SK-N-SH (cell line): Measurements from ENCODE around the gene PCGF2. TPM values are rescaled to one million over a fixed set of nuclear protein-coding genes. Genes with fewer than 3 reads are reported as not detected.

Experiments used
- CTCF ChIA-PET: fragments of 300-600, 350-600 bp; formaldehyde crosslinking; extraction: SDS; loops from one replicate; lab custom pipeline; 2021; lab: Yijun Ruan, JAX
- POLR2A ChIA-PET: fragments of 350-600 bp; sonication (Branson Sonifier 250); formaldehyde crosslinking; extraction: SDS; loops from one replicate; lab custom pipeline; 2020; ENCODE audit warnings: antibody characterized with exemption, inconsistent platforms; lab: Yijun Ruan, JAX
- DNase-seq: peaks from one replicate; pipeline ENCODE4 v3.0.0; 2012
- H2AFZ ChIP-seq: fragments of 200-600 bp; sonication (generic); 2 replicates; pipeline ENCODE4 v1.8.1; 2016; ENCODE audit warnings: antibody characterized with exemption, mild to moderate bottlenecking, low read depth
- H3F3A ChIP-seq: fragments of 200-600 bp; sonication (generic); replicated peaks from 2 replicates; pipeline ENCODE3; 2016; ENCODE audit warnings: antibody characterized with exemption, mild to moderate bottlenecking; ENCODE audit not compliant: insufficient read depth
- H3K27ac ChIP-seq, 2 experiments: fragments of 200-500 bp in 1 of 2; fragments of 200-600 bp in 1 of 2; sonication (Bioruptor generic) in 1 of 2; sonication (generic), shearing (Covaris generic) in 1 of 2; 2 replicates each; pipeline versions ENCODE4 v1.5.1 to v1.6.1; 2014 to 2016; ENCODE audit warnings: low read depth in 2 of 2, inconsistent platforms in 1 of 2, low read length in 1 of 2, mild to moderate bottlenecking in 1 of 2, mixed read lengths in 1 of 2
- H3K27me3 ChIP-seq: fragments of 200-600 bp; sonication (generic), shearing (Covaris generic); 2 replicates; pipeline ENCODE4 v1.6.1; 2016; ENCODE audit warnings: mixed run types; ENCODE audit not compliant: insufficient read depth
- H3K36me3 ChIP-seq, 2 experiments: fragments of 200-500 bp in 1 of 2; fragments of 200-600 bp in 1 of 2; sonication (Bioruptor generic) in 1 of 2; sonication (generic) in 1 of 2; replicated peaks in 1 of 2; 2 replicates each; pipeline versions ENCODE3 to v1.5.1; 2014 to 2016; ENCODE audit warnings: low read length in 1 of 2, mild to moderate bottlenecking in 1 of 2; ENCODE audit not compliant: insufficient read depth in 2 of 2, control insufficient read depth in 1 of 2
- H3K4me1 ChIP-seq, 2 experiments: fragments of 200-500 bp in 1 of 2; fragments of 200-600 bp in 1 of 2; sonication (Bioruptor generic) in 1 of 2; sonication (generic), shearing (Covaris generic) in 1 of 2; 2 replicates each; pipeline versions ENCODE4 v1.5.1 to v1.6.1; 2014 to 2016; ENCODE audit warnings: low read depth in 1 of 2, low read length in 1 of 2, mixed run types in 1 of 2; ENCODE audit not compliant: insufficient read depth in 2 of 2, control insufficient read depth in 1 of 2
- H3K4me2 ChIP-seq: fragments of 200-600 bp; sonication (generic), shearing (Covaris generic); 2 replicates; pipeline ENCODE4 v1.6.1; 2017; ENCODE audit warnings: mixed run types
- H3K4me3 ChIP-seq, 2 experiments: fragments of 200-500 bp in 1 of 2; fragments of 200-600 bp in 1 of 2; sonication (Bioruptor generic) in 1 of 2; sonication (generic), shearing (Covaris generic) in 1 of 2; 2 replicates each; pipeline versions ENCODE4 v1.5.1 to v1.8.1; 2014 to 2016; ENCODE audit warnings: low read depth in 2 of 2, inconsistent platforms in 1 of 2, low read length in 1 of 2, mild to moderate bottlenecking in 1 of 2, mixed read lengths in 1 of 2, moderate library complexity in 1 of 2
- H3K79me2 ChIP-seq: fragments of 200-600 bp; sonication (generic); 2 replicates; pipeline ENCODE4 v1.8.1; 2017; ENCODE audit warnings: mild to moderate bottlenecking; ENCODE audit not compliant: insufficient read depth
- H3K9ac ChIP-seq: fragments of 200-600 bp; sonication (generic); 2 replicates; pipeline ENCODE4 v1.6.1; 2017; ENCODE audit warnings: mixed run types
- H3K9me2 ChIP-seq: fragments of 200-600 bp; sonication (generic); 2 replicates; pipeline ENCODE4 v1.6.1; 2017; ENCODE audit warnings: mixed run types
- H3K9me3 ChIP-seq: fragments of 200-600 bp; sonication (generic); 2 replicates; pipeline ENCODE4 v1.6.1; 2017; ENCODE audit warnings: mixed run types, mild to moderate bottlenecking, moderate library complexity
- H4K20me1 ChIP-seq: fragments of 200-600 bp; sonication (generic); 2 replicates; pipeline ENCODE4 v1.6.1; 2017; ENCODE audit warnings: mild to moderate bottlenecking, mixed run types; ENCODE audit not compliant: insufficient read depth
- CHD2 ChIP-seq: fragments of 150-350 bp; IDR thresholded peaks from 2 replicates; pipeline ENCODE4 v1.6.1; 2018; ENCODE audit warnings: low read length; ENCODE audit not compliant: partially characterized antibody
- ELF1 ChIP-seq: IDR thresholded peaks from 2 replicates; pipeline ENCODE4 v1.4.0; 2012
- EZH2phosphoT487 ChIP-seq: fragments of 200-600 bp; sonication (generic); IDR thresholded peaks from 2 replicates; pipeline ENCODE4 v1.6.1; 2017; ENCODE audit warnings: low read depth, mixed run types, mild to moderate bottlenecking, antibody characterized with exemption, moderate library complexity, borderline replicate concordance
- FOXJ3 ChIP-seq: sonication (generic); formaldehyde crosslinking; IDR thresholded peaks from 2 replicates; pipeline ENCODE4 v1.5.1; 2020; ENCODE audit warnings: mild to moderate bottlenecking, missing genetic modification reagents
- GATA2 ChIP-seq: sonication (generic); formaldehyde crosslinking; IDR thresholded peaks from 2 replicates; pipeline ENCODE4 v1.5.0; 2020; ENCODE audit warnings: mild to moderate bottlenecking, missing genetic modification reagents
- JUND ChIP-seq: IDR thresholded peaks from 2 replicates; pipeline ENCODE4 v1.4.0; 2012
- MAX ChIP-seq: IDR thresholded peaks from 2 replicates; pipeline ENCODE4 v1.4.0; 2012; ENCODE audit warnings: low read depth
- MEF2A ChIP-seq: IDR thresholded peaks from 2 replicates; pipeline ENCODE4 v1.4.0; 2012; ENCODE audit warnings: low read depth, borderline replicate concordance
- MXI1 ChIP-seq: IDR thresholded peaks from 2 replicates; pipeline ENCODE4 v1.6.1; 2012; ENCODE audit warnings: mild to moderate bottlenecking, low read depth, low read length, improper control_type of control experiment
- NFIC ChIP-seq: IDR thresholded peaks from 2 replicates; pipeline ENCODE4 v1.4.0; 2012; ENCODE audit warnings: borderline replicate concordance
- NRF1 ChIP-seq: IDR thresholded peaks from 2 replicates; pipeline ENCODE4 v1.6.1; 2012; ENCODE audit warnings: low read depth, mild to moderate bottlenecking, low read length
- POLR2AphosphoS5 ChIP-seq: IDR thresholded peaks from 2 replicates; pipeline ENCODE4 v1.6.1; 2012; ENCODE audit warnings: low read depth, low read length
- RFX5 ChIP-seq: IDR thresholded peaks from 2 replicates; pipeline ENCODE4 v1.6.1; 2012; ENCODE audit warnings: mild to moderate bottlenecking, improper control_type of control experiment, low read length
- SIN3A ChIP-seq: IDR thresholded peaks from 2 replicates; pipeline ENCODE4 v1.6.1; 2012; ENCODE audit warnings: low read depth, mild to moderate bottlenecking, low read length, moderate library complexity, borderline replicate concordance
- SMC3 ChIP-seq: IDR thresholded peaks from 2 replicates; pipeline ENCODE4 v1.6.1; 2012; ENCODE audit warnings: low read depth, low read length, improper control_type of control experiment
- TCF12 ChIP-seq: IDR thresholded peaks from 2 replicates; pipeline ENCODE4 v1.4.0; 2012
- TEAD4 ChIP-seq: IDR thresholded peaks from 2 replicates; pipeline ENCODE4 v1.4.0; 2012; ENCODE audit warnings: mild to moderate bottlenecking, borderline replicate concordance; ENCODE audit not compliant: insufficient read depth
- USF2 ChIP-seq: fragments of 150-350 bp; IDR thresholded peaks from 2 replicates; pipeline ENCODE4 v1.6.1; 2017; ENCODE audit warnings: antibody characterized with exemption, low read length, low read depth, borderline replicate concordance
- YY1 ChIP-seq: IDR thresholded peaks from 2 replicates; pipeline ENCODE4 v1.4.0; 2012; ENCODE audit warnings: low read depth, mild to moderate bottlenecking
- WGBS: methylation state at CpG from one replicate; pipeline ENCODE4 v1.1.6; 2017; ENCODE audit warnings: low lambda C conversion rate; 5-methylcytosine and 5-hydroxymethylcytosine counted together
- polyA plus RNA-seq, 3 experiments: library from polyadenylated mRNA; depleted of rRNA; stranded (reverse); fragments of >200 nt; gene quantifications; 2 replicates each; pipeline ENCODE4 v1.2.3, GENCODE V29; 2012
- TF ChIP-seq, protein P1 (sequence below): IDR thresholded peaks from 2 replicates; pipeline ENCODE4 v1.6.1; 2012; ENCODE audit warnings: mild to moderate bottlenecking, low read depth, low read length, moderate library complexity
- TF ChIP-seq, protein P2 (sequence below): IDR thresholded peaks from 2 replicates; pipeline ENCODE4 v1.4.0; 2012; ENCODE audit warnings: low read depth, borderline replicate concordance
- TF ChIP-seq, protein P3 (sequence below): IDR thresholded peaks from 2 replicates; pipeline ENCODE4; 2012
- TF ChIP-seq, protein P4 (sequence below): fragments of 200-600 bp; sonication (generic); IDR thresholded peaks from 2 replicates; pipeline ENCODE4 v1.6.1; 2017; ENCODE audit warnings: antibody characterized with exemption, mild to moderate bottlenecking, moderate library complexity

PCGF2 gene
- polyA plus RNA-seq, 1 of the 3 experiments (the other 2 are of a cell fraction): 39.8 TPM

GRCh38 chr17:38752308-38753070 is 4.4 kb upstream of the PCGF2 start, which contains the start of gene PSMB3:
PSMB3 (plus strand) TSS chr17:38752741; CDS start chr17:38752827, 86 bp downstream.
- Histone ChIP-seq H3K79me2 (peaks cover 61% of the 10 kb centered on the region), H3F3A (peaks cover 3% of the 10 kb centered on the region), H3K4me1 (peaks cover 0 to 20% of the 10 kb centered on the region in 2 experiments; a peak in 1 of 4 replicates), H3K9me2 (no peaks in the 10 kb centered on the region), H3K9me3 (no peaks in the 10 kb centered on the region), H4K20me1 (no peaks in the 10 kb centered on the region), H3K4me2 (peak within 1 kb of the TSS; percentile 100), H3K27ac (peak within 1 kb of the TSS; percentile 74 to 98), H3K36me3 (peaks cover 11 to 24% of the 10 kb centered on the region in 2 experiments), H3K9ac (peak within 1 kb of the TSS; percentile 78), H2AFZ (peak within 1 kb of the TSS; percentile 87), H3K27me3 (no peaks in the 10 kb centered on the region), H3K4me3 (peak within 1 kb of the TSS; percentile 91 to 93)
- CTCF ChIA-PET: interaction anchor here (0.7 to 3.7 kb wide), 6 partner anchors 9 to 401 kb away, joined by 3 to 30 read pairs (median 4); no protein-coding TSS in a partner anchor
- DNase-seq: peak; percentile 91
- POLR2A ChIA-PET: interaction anchor here (0.5 to 2.7 kb wide), 6 partner anchors 10 to 96 kb away, joined by 3 to 12 read pairs (median 4); no protein-coding TSS in a partner anchor
- WGBS: under 1% methylated on average over 38 of the region's 44 CpGs
- TF ChIP-seq YY1 (peak; percentile 59; the same call in 1 of the 2 replicates), FOXJ3 (no peak), EZH2phosphoT487 (no peak), CHD2 (peak; percentile 95), MAX (peak; percentile 99), MEF2A (no peak; the same call in 1 of the 2 replicates), ELF1 (peak; percentile 98), MXI1 (peak; percentile 99), NFIC (no peak), USF2 (peak; percentile 57; the same call in 1 of the 2 replicates), JUND (no peak), SIN3A (peak; percentile 94; the same call in 1 of the 2 replicates), NRF1 (peak; percentile 62), GATA2 (CRISPR knock-in tag) (no peak), SMC3 (no peak), POLR2AphosphoS5 (peak; percentile 66), TEAD4 (no peak), TCF12 (no peak), RFX5 (no peak)
- TF ChIP-seq, protein P1, sequence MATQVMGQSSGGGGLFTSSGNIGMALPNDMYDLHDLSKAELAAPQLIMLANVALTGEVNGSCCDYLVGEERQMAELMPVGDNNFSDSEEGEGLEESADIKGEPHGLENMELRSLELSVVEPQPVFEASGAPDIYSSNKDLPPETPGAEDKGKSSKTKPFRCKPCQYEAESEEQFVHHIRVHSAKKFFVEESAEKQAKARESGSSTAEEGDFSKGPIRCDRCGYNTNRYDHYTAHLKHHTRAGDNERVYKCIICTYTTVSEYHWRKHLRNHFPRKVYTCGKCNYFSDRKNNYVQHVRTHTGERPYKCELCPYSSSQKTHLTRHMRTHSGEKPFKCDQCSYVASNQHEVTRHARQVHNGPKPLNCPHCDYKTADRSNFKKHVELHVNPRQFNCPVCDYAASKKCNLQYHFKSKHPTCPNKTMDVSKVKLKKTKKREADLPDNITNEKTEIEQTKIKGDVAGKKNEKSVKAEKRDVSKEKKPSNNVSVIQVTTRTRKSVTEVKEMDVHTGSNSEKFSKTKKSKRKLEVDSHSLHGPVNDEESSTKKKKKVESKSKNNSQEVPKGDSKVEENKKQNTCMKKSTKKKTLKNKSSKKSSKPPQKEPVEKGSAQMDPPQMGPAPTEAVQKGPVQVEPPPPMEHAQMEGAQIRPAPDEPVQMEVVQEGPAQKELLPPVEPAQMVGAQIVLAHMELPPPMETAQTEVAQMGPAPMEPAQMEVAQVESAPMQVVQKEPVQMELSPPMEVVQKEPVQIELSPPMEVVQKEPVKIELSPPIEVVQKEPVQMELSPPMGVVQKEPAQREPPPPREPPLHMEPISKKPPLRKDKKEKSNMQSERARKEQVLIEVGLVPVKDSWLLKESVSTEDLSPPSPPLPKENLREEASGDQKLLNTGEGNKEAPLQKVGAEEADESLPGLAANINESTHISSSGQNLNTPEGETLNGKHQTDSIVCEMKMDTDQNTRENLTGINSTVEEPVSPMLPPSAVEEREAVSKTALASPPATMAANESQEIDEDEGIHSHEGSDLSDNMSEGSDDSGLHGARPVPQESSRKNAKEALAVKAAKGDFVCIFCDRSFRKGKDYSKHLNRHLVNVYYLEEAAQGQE: no peak
- TF ChIP-seq, protein P2, sequence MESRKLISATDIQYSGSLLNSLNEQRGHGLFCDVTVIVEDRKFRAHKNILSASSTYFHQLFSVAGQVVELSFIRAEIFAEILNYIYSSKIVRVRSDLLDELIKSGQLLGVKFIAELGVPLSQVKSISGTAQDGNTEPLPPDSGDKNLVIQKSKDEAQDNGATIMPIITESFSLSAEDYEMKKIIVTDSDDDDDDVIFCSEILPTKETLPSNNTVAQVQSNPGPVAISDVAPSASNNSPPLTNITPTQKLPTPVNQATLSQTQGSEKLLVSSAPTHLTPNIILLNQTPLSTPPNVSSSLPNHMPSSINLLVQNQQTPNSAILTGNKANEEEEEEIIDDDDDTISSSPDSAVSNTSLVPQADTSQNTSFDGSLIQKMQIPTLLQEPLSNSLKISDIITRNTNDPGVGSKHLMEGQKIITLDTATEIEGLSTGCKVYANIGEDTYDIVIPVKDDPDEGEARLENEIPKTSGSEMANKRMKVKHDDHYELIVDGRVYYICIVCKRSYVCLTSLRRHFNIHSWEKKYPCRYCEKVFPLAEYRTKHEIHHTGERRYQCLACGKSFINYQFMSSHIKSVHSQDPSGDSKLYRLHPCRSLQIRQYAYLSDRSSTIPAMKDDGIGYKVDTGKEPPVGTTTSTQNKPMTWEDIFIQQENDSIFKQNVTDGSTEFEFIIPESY: no peak
- TF ChIP-seq, protein P3, sequence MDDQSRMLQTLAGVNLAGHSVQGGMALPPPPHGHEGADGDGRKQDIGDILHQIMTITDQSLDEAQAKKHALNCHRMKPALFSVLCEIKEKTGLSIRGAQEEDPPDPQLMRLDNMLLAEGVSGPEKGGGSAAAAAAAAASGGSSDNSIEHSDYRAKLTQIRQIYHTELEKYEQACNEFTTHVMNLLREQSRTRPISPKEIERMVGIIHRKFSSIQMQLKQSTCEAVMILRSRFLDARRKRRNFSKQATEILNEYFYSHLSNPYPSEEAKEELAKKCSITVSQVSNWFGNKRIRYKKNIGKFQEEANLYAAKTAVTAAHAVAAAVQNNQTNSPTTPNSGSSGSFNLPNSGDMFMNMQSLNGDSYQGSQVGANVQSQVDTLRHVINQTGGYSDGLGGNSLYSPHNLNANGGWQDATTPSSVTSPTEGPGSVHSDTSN: peak; percentile 100
- TF ChIP-seq, protein P4, sequence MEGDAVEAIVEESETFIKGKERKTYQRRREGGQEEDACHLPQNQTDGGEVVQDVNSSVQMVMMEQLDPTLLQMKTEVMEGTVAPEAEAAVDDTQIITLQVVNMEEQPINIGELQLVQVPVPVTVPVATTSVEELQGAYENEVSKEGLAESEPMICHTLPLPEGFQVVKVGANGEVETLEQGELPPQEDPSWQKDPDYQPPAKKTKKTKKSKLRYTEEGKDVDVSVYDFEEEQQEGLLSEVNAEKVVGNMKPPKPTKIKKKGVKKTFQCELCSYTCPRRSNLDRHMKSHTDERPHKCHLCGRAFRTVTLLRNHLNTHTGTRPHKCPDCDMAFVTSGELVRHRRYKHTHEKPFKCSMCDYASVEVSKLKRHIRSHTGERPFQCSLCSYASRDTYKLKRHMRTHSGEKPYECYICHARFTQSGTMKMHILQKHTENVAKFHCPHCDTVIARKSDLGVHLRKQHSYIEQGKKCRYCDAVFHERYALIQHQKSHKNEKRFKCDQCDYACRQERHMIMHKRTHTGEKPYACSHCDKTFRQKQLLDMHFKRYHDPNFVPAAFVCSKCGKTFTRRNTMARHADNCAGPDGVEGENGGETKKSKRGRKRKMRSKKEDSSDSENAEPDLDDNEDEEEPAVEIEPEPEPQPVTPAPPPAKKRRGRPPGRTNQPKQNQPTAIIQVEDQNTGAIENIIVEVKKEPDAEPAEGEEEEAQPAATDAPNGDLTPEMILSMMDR: no peak
